Stomach (tissue), 4 donors: ENCODE measurements around the gene TMIE.

Source experiments
- POLR2A ChIP-seq, 4 donors: fragments of 450-650 bp; IDR thresholded peaks; one replicate each; pipeline ENCODE4 v1.6.1; 2016; ENCODE audit warnings: antibody characterized with exemption in 4 of 4, control low read depth in 2 of 4, mild to moderate bottlenecking in 1 of 4, moderate library complexity in 1 of 4
- TF ChIP-seq, protein P1 (sequence below), 7 experiments: fragments of 450-650 bp in 4 of 7; fragments of 200-600 bp in 3 of 7; sonication (generic) in 3 of 7; IDR thresholded peaks; one replicate each; pipeline ENCODE4 v1.5.1; 2016 to 2019; ENCODE audit warnings: antibody characterized with exemption in 7 of 7, control low read depth in 2 of 7, mild to moderate bottlenecking in 1 of 7

DNA sequence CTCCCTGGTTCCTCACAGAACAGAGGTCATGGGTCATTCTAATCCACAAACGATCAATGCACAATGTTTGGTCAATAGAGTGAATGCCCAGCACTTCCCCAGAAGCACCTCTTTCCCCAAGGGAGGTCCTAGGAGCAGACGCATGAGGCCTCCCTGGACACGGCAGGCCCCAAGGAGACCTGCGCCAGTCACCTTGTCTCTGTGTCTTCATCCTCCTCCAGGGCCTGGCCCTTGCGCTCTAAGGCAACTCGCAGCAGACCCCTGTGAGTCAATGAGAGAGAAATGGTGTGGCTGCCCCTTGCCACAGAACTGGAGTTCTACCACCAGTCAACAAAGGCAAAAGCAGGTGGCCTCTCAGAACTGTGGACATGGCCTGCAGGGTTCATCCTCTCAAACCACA, 25.8 kb upstream of the TMIE start:
- no peak for TF ChIP-seq POLR2A (IDR thresholded peaks at IDR 0.05)
- TF ChIP-seq, protein P1, sequence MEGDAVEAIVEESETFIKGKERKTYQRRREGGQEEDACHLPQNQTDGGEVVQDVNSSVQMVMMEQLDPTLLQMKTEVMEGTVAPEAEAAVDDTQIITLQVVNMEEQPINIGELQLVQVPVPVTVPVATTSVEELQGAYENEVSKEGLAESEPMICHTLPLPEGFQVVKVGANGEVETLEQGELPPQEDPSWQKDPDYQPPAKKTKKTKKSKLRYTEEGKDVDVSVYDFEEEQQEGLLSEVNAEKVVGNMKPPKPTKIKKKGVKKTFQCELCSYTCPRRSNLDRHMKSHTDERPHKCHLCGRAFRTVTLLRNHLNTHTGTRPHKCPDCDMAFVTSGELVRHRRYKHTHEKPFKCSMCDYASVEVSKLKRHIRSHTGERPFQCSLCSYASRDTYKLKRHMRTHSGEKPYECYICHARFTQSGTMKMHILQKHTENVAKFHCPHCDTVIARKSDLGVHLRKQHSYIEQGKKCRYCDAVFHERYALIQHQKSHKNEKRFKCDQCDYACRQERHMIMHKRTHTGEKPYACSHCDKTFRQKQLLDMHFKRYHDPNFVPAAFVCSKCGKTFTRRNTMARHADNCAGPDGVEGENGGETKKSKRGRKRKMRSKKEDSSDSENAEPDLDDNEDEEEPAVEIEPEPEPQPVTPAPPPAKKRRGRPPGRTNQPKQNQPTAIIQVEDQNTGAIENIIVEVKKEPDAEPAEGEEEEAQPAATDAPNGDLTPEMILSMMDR (IDR thresholded peaks at IDR 0.05): no peak
